Measurements from ENCODE around the gene TNN.

Gene TNN

GRCh38 chr1:175179837-175180590 is 112.4 kb downstream of the TNN start:
- DNase-seq, result no peak

- no peak for DNase-seq
Measured at GRCh38 chr1:175182201-175182746, 114.6 kb downstream of the TNN start.

- DNase-seq, result no peak
Measured at GRCh38 chr1:175183586-175183985, 116.0 kb downstream of the TNN start.

GRCh38 chr1:175185903-175186302 is 118.3 kb downstream of the TNN start:
- no peak for DNase-seq

- DNase-seq, result no peak
Measured at GRCh38 chr1:175186433-175187160, 119.0 kb downstream of the TNN start.

- peak; percentile 58 to 60 for DNase-seq
Measured at GRCh38 chr1:175188936-175189335, 121.3 kb downstream of the TNN start.

GRCh38 chr1:175191659-175192058 is 124.0 kb downstream of the TNN start:
- DNase-seq, result peak in 1 of 2 experiments; percentile 16

- DNase-seq, result peak in 1 of 2 experiments; percentile 16
Measured at GRCh38 chr1:175192111-175192629, 124.5 kb downstream of the TNN start.

GRCh38 chr1:175192630-175193526 is 125.2 kb downstream of the TNN start, which contains the start of gene KIAA0040:
TSS of gene KIAA0040 (minus strand) at chr1:175192776. CDS start at chr1:175161013, 31,763 bp downstream.
- DNase-seq, result peak; percentile 44 to 50

- no peak for DNase-seq
Measured at GRCh38 chr1:175193527-175193910, 125.9 kb downstream of the TNN start.

GRCh38 chr1:175195281-175195680 is 127.6 kb downstream of the TNN start:
- no peak for DNase-seq

- DNase-seq, result no peak
Measured at GRCh38 chr1:175195798-175196197, 128.2 kb downstream of the TNN start.

GRCh38 chr1:175197531-175197930 is 129.9 kb downstream of the TNN start:
- DNase-seq, result no peak
